T-helper 2 cell treated with Interferon-gamma antibody and Interleukin-4, amounts not matched to agents 100 ng/mL and 5 ng/mL, for 36 hours (primary cell): ENCODE data around the gene PDE4D. TPM values are rescaled to one million over a fixed set of nuclear protein-coding genes. Genes with fewer than 3 reads are reported as not detected.

Source experiments
- intact Hi-C: fragments of 100-400 bp; cut with micrococcal nuclease; formaldehyde crosslinking; loops from one replicate; pipeline ENCODE4 v1.15.1; 2023
- total RNA-seq: library from RNA; stranded (reverse); gene quantifications from 2 replicates; pipeline ENCODE4 v1.2.3, GENCODE V29; 2022

PDE4D gene
- total RNA-seq, 1 donor from 2014 or later, result 60.2 TPM

DNA sequence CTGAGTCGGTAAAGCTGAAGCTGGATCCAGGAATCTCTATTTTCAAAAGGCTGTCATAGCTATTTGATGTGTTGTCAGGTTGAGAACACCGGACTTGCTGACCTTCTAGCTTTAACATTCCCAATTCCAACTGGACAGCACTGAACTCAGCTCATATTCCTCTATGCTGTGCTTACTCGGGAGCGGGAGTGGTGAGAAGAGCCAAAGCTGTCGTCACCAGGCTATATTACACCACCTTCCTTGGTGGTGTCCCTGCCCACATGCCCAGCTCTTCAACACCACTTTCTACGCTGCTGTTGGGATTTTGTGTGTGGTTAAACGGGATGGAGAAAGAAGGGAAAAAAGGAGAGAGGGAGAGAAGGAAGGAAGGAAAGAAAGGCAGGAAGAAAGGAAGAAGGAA lies 657.1 kb downstream of the PDE4D start:
- intact Hi-C loops, result no loop called here

DNA sequence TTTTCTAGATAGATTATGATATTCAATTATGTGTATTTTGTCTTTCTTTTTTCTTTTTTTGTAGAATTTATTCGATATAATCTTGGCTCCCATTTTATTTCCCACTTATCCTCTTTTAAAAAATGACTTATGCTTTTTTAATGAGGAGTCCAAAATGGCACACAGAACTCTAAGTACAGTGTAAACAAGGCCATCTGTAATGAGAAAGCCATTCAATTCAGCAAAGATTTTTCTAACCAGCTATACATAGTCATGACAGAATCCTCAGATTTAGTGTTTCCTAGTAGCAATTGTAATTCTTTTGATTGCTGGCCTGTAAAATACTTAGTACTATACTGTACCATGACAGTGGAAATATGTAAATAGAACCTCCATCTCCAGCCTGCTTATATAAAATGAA lies 659.3 kb downstream of the PDE4D start:
- intact Hi-C loops, result no loop called here

GRCh38 chr5:59231221-59231931 lies 662.1 kb downstream of the PDE4D start:
- intact Hi-C loops, result no loop called here

GRCh38 chr5:59222687-59223511 lies 670.6 kb downstream of the PDE4D start:
- intact Hi-C loops, result no loop called here

DNA sequence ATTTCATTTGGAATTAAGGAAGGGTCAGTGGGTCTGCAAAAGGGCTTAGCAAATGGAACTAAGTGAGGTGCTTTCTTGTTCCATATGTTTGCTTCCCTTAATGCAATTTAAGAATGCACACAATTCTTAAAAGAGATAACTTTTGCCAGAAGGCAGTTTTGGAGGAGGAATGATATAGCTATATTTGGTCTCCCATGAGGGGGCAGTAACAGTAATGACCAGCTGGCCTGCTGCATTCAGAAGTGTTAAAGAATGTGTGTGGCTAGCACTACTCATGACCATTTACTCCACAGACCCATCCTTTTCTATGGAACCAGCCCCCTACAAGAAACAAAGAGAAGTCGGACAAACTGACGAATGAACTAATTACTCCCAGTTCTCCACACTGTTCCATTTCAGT lies 671.8 kb downstream of the PDE4D start:
- intact Hi-C loops, result no loop called here

DNA sequence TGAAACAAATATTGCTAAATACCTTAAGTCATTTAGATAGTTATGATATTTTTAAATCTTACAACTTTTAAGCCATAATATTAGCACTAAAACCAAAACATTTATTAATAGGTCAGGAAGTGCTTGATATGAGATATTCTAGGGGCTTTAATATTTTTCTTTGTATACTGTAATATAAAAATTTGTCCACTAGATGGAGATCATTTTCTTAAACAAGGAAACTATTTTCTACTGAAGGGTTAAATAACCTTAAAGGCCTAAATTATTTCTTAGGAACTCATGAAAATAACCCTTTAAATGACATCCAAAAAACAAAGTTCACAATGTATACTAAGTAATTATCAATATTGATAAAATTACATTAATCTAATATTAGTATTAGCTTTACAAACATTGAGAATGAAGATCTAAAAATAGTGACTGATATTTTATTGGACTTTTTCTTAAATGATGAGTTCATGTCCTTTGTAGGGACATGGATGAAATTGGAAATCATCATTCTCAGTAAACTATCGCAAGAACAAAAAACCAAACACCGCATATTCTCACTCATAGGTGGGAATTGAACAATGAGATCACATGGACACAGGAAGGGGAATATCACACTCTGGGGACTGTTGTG lies 675.0 kb downstream of the PDE4D start:
- intact Hi-C loops, result no loop called here

DNA sequence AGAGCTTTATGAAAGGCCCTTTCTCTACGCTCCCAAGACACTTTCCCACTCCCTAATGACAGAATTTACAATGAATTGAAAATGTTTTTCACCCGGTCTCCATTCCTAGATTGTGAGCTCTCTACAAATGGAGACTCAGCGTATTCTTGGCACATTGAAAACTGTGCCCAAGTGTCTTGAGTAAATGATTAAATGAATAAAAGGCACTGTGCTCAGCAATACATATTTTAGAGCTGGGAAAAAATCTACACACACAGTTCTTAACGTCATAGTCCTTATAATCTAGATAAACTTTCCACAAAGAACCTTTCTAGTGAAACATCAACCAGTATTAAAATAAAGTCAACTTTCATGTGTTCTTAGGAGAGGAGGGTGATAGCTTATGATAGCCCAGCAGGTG lies 676.7 kb downstream of the PDE4D start:
- intact Hi-C loops, result loop anchor here (2.0 kb wide), 1 partner anchor 28 kb away; no protein-coding TSS in a partner anchor

GRCh38 chr5:59212596-59212995 lies 680.9 kb downstream of the PDE4D start:
- intact Hi-C loops, result no loop called here

- intact Hi-C loops, result no loop called here
Measured at GRCh38 chr5:59209758-59210359, 683.7 kb downstream of the PDE4D start.

GRCh38 chr5:59208474-59208873 lies 685.1 kb downstream of the PDE4D start:
- intact Hi-C loops, result no loop called here

DNA sequence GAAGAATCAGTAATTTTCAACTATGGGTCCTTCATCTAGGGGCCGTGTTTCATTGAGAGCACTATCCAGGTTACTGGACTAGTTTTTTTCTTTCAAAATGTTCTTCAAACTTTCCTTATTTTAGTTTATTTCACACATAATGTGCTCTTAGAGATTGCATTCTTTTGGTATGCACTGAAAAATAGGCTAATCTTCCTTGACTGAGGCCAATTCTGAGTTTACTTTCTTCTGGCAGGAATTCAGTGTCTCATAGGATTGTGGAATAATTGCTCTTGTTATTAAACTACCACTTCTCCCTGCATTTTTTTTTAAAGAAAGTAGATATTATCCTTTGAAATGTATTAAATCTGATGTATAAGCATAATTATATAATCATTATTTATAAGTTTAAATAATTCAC lies 686.1 kb downstream of the PDE4D start:
- intact Hi-C loops, result no loop called here

- intact Hi-C loops, result no loop called here
Measured at GRCh38 chr5:59206132-59206581, 687.4 kb downstream of the PDE4D start.

GRCh38 chr5:59204114-59204897 lies 689.2 kb downstream of the PDE4D start:
- intact Hi-C loops, result no loop called here

DNA sequence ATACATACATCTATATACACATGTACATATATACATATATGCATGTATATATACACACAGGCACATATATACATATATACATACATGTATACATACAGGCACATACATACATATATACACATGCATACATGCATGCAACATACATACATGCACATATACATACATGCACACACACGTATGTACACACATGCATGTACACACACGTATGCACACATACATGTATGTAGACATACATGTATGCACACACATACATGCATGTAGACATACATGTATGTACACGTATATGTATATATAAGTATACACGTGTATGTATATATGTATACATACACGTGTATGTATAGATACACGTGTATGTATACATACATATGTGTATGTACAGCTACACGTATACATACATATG lies 693.7 kb downstream of the PDE4D start:
- intact Hi-C loops, result no loop called here

DNA sequence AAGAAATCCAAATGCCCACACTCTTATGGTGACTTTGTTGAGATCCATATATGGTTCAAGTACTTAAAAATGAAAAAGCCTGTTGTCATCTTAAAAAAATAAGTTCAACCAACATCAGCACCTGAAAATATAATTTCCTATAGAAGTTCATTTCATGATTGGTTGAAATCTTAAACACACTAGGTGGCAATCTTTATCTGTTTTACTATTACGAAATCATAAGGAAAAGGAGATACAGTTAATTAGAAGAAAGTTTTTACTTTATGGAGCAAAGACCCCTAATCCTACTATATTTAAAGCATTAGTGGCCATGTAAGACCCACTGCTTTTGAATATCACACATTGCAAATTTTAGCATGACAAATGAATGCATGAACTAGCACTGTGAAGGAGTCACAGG lies 694.7 kb downstream of the PDE4D start:
- intact Hi-C loops, result no loop called here

- intact Hi-C loops, result no loop called here
Measured at GRCh38 chr5:59198365-59198764, 695.2 kb downstream of the PDE4D start.

DNA sequence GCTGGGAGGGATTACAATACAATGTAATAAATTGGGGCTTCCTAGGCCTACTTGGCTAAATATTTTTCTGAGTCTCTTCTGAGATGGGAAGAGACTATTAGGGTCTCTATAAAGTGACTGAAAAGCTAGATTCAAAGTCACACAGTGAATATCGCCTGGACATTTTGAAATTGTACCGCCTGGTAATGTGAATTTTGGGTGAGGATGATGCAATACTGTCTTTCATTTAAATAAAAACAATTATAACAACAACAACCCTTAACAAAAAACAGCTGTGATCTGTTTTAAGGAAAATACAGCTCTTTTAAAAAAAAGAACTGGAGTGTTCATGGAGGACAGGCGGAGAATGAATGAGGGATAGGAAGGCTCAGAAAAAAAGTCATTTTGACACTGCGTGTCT lies 695.6 kb downstream of the PDE4D start:
- intact Hi-C loops, result no loop called here

GRCh38 chr5:59193616-59194319 lies 699.8 kb downstream of the PDE4D start:
- intact Hi-C loops, result no loop called here

GRCh38 chr5:59190746-59191145 lies 702.8 kb downstream of the PDE4D start:
- intact Hi-C loops, result no loop called here
